ACHN (cell line): ENCODE measurements around the gene CEP120.
A peak's percentile ranks its signal among the peaks of the same experiment; 100 is the strongest.
"Not testable (repeated sequence)": the region's sequence is repeated elsewhere in the genome, so short reads cannot be mapped to it uniquely, and the experiment has no call there.

Experiments
- DNase-seq: peaks from one replicate; pipeline ENCODE4 v3.0.0-alpha.2; 2015
- in situ Hi-C: cut with HindIII; loops from 2 replicates; pipeline ENCODE4 v1.10.0; 2017; ENCODE audit warnings: low sequenced_read_pairs, low pct_ligation_motif_present, low pct_unique_long_range_greater_than_20kb

CEP120 gene

GRCh38 chr5:123351240-123351639, 72.0 kb downstream of the CEP120 start:
- in situ Hi-C loops, result no loop called here
- no peak for DNase-seq

- in situ Hi-C loops, result no loop called here
- DNase-seq, result no peak
Measured at GRCh38 chr5:123350742-123351141, 72.5 kb downstream of the CEP120 start.

- in situ Hi-C loops, result no loop called here
- peak; percentile 31 for DNase-seq
Measured at GRCh38 chr5:123344816-123345426, 78.3 kb downstream of the CEP120 start.

- no peak for DNase-seq
- in situ Hi-C loops, result no loop called here
Measured at GRCh38 chr5:123340928-123341327, 82.3 kb downstream of the CEP120 start.

GRCh38 chr5:123308377-123308776, 114.8 kb downstream of the CEP120 start:
- DNase-seq, in situ Hi-C loops: not testable (repeated sequence)

GRCh38 chr5:123305751-123306150, 117.5 kb downstream of the CEP120 start:
- in situ Hi-C loops, result no loop called here
- DNase-seq, result no peak

- in situ Hi-C loops, result no loop called here
Measured at GRCh38 chr5:123304777-123305316, 118.4 kb downstream of the CEP120 start.

GRCh38 chr5:123303802-123304201, 119.4 kb downstream of the CEP120 start:
- in situ Hi-C loops, result no loop called here
- DNase-seq, result no peak

More at GRCh38 chr5:123304777-123305316, 118.4 kb downstream of the CEP120 start:
- DNase-seq, result no peak

GRCh38 chr5:123300266-123300665, 122.9 kb downstream of the CEP120 start:
- in situ Hi-C loops, result no loop called here
- no peak for DNase-seq

- no peak for DNase-seq
- in situ Hi-C loops, result no loop called here
Measured at GRCh38 chr5:123299136-123299535, 124.1 kb downstream of the CEP120 start.

GRCh38 chr5:123298335-123299030, 124.7 kb downstream of the CEP120 start:
- no peak for DNase-seq
- in situ Hi-C loops, result no loop called here

GRCh38 chr5:123297866-123298265, 125.3 kb downstream of the CEP120 start:
- in situ Hi-C loops, result no loop called here
- no peak for DNase-seq

GRCh38 chr5:123297198-123297831, 125.9 kb downstream of the CEP120 start:
- in situ Hi-C loops, result no loop called here
- DNase-seq, result no peak
